Activated T-cell treated with anti-CD3 and anti-CD28 coated beads, Interleukin-2, amount 50 U/mL, for 4 hours (primary cell): Measurements from ENCODE around the gene FANCB. TPM values are rescaled to one million over a fixed set of nuclear protein-coding genes. Genes with fewer than 3 reads are reported as not detected.
A peak's percentile ranks its signal among the peaks of the same experiment; 100 is the strongest.

Experiments used
- ATAC-seq, 2 donors: fragments of 200-7000 bp; cut with Tn5 transposase; one replicate each; pipeline ENCODE4 v1.10.0; 2021
- DNase-seq: peaks from one replicate; pipeline ENCODE4 v3.0.0-alpha.2; 2020
- H3K27me3 Mint-ChIP-seq: one replicate; pipeline ENCODE4 v1.8.0; 2021; ENCODE audit warnings: low read depth, mixed read lengths
- H3K36me3 Mint-ChIP-seq: one replicate; pipeline ENCODE4 v1.8.0; 2022; ENCODE audit warnings: mixed read lengths; ENCODE audit not compliant: insufficient read depth
- H3K4me1 Mint-ChIP-seq: one replicate; pipeline ENCODE4 v1.8.0; 2021; ENCODE audit warnings: low read depth, mixed read lengths
- H3K4me3 Mint-ChIP-seq: one replicate; pipeline ENCODE4 v1.8.0; 2021; ENCODE audit warnings: mild to moderate bottlenecking, moderate library complexity, mixed read lengths
- H3K9me3 Mint-ChIP-seq: one replicate; pipeline ENCODE4 v1.8.0; 2021; ENCODE audit warnings: mixed read lengths
- total RNA-seq, 3 donors: library from RNA; stranded (reverse); gene quantifications; one replicate each; pipeline ENCODE4 v1.2.1, GENCODE V29; 2021

FANCB gene
- total RNA-seq, 3 donors from 2014 or later, result 7.9 to 9.8 (median 9.1) TPM

DNA sequence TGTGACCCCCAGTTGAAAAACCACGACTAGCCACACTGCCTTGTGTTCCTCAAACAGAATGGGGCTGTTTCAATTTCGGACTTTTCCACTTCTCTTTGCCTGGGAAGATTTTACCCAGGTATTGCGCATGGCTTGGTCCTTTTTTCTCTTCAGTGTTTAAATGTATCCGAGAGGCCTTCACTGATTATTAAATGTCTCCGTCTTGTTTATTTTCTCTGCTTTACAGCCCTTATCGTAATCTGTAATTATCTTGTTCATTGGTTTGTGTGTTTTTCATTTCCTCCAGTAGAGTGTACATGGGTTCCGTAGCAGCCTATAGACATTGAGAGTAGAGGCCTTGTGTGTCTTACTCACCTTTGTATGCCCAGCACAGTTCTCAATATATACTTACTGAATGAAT lies 2.8 kb upstream of the FANCB start:
- peaks cover 19% of the 10 kb centered on the region for H3K4me1 Mint-ChIP-seq
- no peaks in the 10 kb centered on the region for H3K9me3 Mint-ChIP-seq
- ATAC-seq (no peak), DNase-seq (no peak)
- no peaks in the 10 kb centered on the region for H3K27me3 Mint-ChIP-seq
- H3K36me3 Mint-ChIP-seq, result peaks cover 6% of the 10 kb centered on the region
- no peak overlapping the region for H3K4me3 Mint-ChIP-seq

DNA sequence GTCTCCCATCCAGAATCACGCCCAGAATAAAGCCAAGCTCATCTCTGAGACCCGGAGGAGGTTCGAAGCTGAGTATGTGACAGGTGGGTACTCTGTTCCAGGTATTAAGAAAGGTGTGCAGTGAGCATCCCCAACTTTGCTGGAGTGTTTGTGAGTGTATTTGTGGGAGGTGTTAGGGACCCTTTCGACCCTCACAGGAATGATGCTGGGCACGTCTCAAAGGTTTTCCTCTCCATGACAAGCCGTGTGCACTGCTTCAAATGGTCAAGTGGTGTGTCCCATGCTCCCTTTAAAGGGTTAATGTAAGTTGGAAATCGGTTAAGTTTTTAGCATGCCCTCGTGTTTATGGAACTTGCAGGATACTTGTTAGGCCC lies 794 bp upstream of the FANCB start:
- Mint-ChIP-seq H3K4me1 (peaks cover 13% of the 10 kb centered on the region), H3K36me3 (peaks cover 6% of the 10 kb centered on the region), H3K4me3 (peak overlapping the region; percentile 83), H3K27me3 (no peaks in the 10 kb centered on the region), H3K9me3 (no peaks in the 10 kb centered on the region)
- ATAC-seq (no peak), DNase-seq (no peak)

DNA sequence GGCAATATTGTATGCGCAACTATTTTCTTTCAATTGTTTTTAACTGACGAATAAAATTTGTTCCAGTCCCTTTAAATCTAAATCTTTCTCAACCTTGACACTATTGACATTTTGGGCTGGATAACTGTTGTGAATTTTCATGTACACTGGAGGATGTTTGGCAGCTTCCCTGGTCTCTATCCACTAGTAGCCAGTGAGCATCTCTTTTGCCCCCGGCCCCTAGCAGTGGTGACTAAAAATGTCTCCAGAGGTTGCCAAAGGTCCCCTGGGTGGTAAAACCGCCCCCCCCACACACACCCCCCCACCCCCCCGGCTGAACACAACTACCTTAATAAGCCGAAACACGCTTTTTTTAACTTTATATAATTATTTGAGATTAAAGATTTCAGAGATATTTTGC lies 514 bp downstream of the FANCB start:
- no peaks in the 10 kb centered on the region for H3K9me3 Mint-ChIP-seq
- peaks cover 10% of the 10 kb centered on the region for H3K4me1 Mint-ChIP-seq
- ATAC-seq (no peak), DNase-seq (no peak)
- H3K27me3 Mint-ChIP-seq, result no peaks in the 10 kb centered on the region
- H3K36me3 Mint-ChIP-seq, result peaks cover 6% of the 10 kb centered on the region
- H3K4me3 Mint-ChIP-seq, result peak overlapping the region; percentile 83

DNA sequence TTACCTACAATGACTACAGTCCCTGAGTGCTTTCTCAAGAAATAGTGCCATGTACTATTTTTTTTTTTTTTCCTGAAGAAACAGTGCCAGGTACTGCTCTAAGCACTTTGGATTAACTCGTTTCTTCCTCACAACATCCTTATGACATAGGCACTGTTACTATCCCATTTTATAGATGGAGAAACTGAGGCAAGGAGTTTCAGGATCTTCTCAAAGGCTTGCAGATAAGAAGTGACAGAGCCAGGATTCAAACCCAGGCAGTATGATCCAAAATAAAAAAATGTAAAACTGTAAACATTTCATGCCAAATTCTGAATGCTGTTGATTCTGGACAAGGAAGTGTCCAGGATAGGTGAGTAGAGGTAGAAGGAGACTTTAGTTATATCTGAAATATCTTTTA lies 1.1 kb downstream of the FANCB start:
- peaks cover 7% of the 10 kb centered on the region for H3K36me3 Mint-ChIP-seq
- ATAC-seq, result no peak

DNA sequence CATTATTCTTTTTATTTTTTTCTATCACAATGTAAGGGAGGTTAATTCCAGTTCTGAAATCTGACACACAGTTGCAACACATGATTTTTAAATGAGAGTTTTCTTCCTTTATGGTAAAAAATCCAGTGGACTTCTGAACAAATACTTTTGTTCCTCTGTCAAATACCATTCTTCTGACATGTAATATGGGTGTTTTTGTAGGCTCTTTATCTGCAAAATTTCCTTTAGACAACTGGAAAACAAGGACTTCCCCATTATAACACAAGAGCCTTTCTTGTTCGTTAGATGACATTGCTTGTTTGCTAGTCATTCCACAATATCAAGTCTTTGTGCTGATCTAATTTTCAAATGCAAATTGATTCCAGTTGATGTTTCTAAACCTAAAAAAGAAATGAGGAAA lies 7.7 kb downstream of the FANCB start:
- H3K27me3 Mint-ChIP-seq, result no peaks in the 10 kb centered on the region
- H3K4me3 Mint-ChIP-seq, result no peak overlapping the region
- H3K9me3 Mint-ChIP-seq, result no peaks in the 10 kb centered on the region
- DNase-seq (no peak), ATAC-seq (no peak)
- peaks cover 9% of the 10 kb centered on the region for H3K36me3 Mint-ChIP-seq
- H3K4me1 Mint-ChIP-seq, result no peaks in the 10 kb centered on the region

More for the DNA sequence above, 1.1 kb downstream of the FANCB start:
- Mint-ChIP-seq H3K4me3 (peak overlapping the region; percentile 53), H3K9me3 (no peaks in the 10 kb centered on the region), H3K4me1 (peaks cover 10% of the 10 kb centered on the region), H3K27me3 (no peaks in the 10 kb centered on the region)
- DNase-seq, result no peak

DNA sequence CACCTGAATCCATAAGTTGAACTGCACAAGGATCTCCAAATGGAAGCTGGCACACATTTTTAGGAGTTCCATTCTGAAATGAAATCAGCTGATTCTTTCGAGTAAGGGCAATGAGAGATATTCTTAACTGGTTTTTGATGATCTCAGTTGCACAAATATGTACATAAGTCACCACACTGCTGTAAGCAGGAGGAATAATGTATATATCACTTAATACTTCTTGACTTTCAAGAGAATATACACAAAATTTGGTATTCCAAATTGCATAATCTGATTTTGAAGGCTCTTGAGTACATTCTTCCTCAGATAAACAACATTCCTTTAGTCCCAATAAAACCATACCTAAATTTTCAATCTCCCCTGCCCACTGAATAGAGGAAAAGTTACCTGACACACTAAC lies 8.2 kb downstream of the FANCB start:
- H3K27me3 Mint-ChIP-seq, result no peaks in the 10 kb centered on the region
- H3K4me1 Mint-ChIP-seq, result no peaks in the 10 kb centered on the region
- DNase-seq (no peak), ATAC-seq (no peak)
- H3K36me3 Mint-ChIP-seq, result peaks cover 9% of the 10 kb centered on the region
- H3K9me3 Mint-ChIP-seq, result no peaks in the 10 kb centered on the region
- H3K4me3 Mint-ChIP-seq, result no peak overlapping the region

DNA sequence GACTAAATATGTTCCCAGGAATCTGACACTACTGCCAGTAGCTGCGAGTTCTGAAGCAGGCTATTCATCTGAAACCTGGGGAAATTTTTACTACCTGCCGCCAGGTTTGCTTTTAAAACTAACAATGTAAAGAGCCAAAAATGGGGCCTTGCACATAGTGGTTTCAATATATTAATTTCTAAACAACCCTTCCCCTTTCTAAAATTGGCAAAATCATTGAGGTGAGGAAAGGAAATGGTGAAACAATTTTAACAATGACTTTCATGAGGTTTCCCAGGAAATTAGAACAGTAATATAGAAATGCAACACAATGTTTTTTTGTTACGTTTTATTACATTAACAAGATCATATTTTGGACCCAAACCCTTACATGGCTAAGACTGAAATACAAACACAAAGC lies 21.3 kb downstream of the FANCB start:
- DNase-seq (no peak), ATAC-seq (no peak)
- no peaks in the 10 kb centered on the region for H3K4me1 Mint-ChIP-seq
- no peaks in the 10 kb centered on the region for H3K9me3 Mint-ChIP-seq
- H3K27me3 Mint-ChIP-seq, result no peaks in the 10 kb centered on the region
- no peak overlapping the region for H3K4me3 Mint-ChIP-seq
- peaks cover 6% of the 10 kb centered on the region for H3K36me3 Mint-ChIP-seq

DNA sequence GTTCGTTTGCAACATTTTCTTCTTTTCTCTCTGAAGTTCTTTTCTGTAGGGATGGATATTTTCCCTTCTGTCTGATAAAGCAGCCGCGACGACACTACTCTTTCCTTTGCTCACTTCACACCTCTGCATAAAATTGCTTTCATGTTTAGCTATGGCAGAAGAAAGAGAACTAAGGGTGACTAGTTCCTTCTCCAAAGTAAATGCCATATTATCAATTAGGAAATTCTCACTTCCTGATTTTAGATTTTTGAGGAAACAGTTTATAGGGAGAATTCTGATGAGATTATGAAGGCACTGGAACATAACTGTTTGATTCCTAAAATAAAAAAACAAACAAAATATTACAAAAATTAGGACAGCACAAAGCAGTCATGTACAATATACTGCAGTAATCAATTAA lies 29.2 kb downstream of the FANCB start:
- Mint-ChIP-seq H3K4me1 (no peaks in the 10 kb centered on the region), H3K36me3 (peaks cover 4% of the 10 kb centered on the region), H3K4me3 (no peak overlapping the region), H3K27me3 (no peaks in the 10 kb centered on the region), H3K9me3 (no peaks in the 10 kb centered on the region)
- ATAC-seq (no peak), DNase-seq (no peak)

DNA sequence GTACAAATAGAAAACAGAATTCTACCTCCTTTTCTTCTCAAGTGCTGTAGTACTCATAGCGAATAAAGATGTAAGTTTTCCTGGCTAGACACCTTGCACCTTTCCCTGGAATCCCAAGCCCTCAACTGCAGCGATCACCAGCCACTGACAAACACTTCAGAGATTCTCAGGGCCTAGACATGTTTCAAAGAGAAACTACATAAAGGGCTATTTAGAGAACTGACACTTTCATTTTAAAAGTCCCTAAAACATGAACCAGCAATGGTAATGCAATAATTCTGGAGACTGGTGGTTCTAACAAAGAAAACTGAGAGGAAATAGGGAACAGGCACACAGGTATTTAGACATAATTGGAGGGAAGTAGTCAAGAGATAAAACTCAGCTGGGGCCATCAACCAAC lies 35.7 kb downstream of the FANCB start:
- ATAC-seq, result no peak
- Mint-ChIP-seq H3K4me3 (no peak overlapping the region), H3K9me3 (no peaks in the 10 kb centered on the region), H3K4me1 (no peaks in the 10 kb centered on the region), H3K27me3 (no peaks in the 10 kb centered on the region), H3K36me3 (peaks cover 6% of the 10 kb centered on the region)
- no peak for DNase-seq

DNA sequence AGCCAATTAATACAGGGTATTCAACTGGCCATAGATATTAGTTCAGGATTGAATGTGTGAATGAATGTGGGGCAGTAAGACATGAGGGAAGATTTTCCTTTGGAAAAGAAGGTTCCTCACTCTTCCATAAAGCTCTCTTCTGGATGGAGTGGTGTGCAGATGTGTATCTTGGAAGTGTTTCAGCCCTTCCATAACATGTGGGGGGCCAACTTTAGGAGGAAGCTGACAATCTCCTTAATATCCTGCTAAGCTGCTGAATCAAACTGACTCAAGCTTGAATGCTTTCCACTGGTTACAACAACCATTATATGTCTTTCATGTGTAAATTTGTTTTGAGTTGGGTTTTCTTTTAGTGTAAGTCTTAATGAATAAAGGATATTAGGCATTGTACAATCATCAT lies 40.3 kb downstream of the FANCB start:
- Mint-ChIP-seq H3K9me3 (no peaks in the 10 kb centered on the region), H3K27me3 (no peaks in the 10 kb centered on the region), H3K4me3 (no peak overlapping the region), H3K36me3 (peaks cover 6% of the 10 kb centered on the region), H3K4me1 (no peaks in the 10 kb centered on the region)
- no peak for DNase-seq
- ATAC-seq, result no peak

DNA sequence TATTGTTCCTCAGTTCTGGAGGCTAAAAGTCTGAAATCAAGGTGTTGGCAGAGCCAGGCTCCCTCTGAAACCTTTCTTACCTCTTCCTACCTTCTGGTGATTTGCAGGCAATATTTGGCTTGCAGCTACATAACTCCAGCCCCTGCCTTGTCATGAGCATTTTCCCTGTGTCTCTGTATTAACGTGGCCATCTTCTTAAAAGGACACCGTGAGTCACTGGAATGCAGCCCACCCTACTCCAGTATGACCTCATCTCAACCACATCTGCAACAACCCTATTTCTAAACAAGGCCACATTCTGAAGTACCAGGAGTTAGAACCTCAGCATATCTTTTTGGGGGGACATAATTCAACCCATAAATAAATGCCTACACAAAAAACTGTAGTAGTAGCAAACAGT lies 40.7 kb downstream of the FANCB start:
- no peaks in the 10 kb centered on the region for H3K4me1 Mint-ChIP-seq
- no peaks in the 10 kb centered on the region for H3K9me3 Mint-ChIP-seq
- DNase-seq (no peak), ATAC-seq (no peak)
- H3K4me3 Mint-ChIP-seq, result no peak overlapping the region
- H3K36me3 Mint-ChIP-seq, result peaks cover 6% of the 10 kb centered on the region
- no peaks in the 10 kb centered on the region for H3K27me3 Mint-ChIP-seq

DNA sequence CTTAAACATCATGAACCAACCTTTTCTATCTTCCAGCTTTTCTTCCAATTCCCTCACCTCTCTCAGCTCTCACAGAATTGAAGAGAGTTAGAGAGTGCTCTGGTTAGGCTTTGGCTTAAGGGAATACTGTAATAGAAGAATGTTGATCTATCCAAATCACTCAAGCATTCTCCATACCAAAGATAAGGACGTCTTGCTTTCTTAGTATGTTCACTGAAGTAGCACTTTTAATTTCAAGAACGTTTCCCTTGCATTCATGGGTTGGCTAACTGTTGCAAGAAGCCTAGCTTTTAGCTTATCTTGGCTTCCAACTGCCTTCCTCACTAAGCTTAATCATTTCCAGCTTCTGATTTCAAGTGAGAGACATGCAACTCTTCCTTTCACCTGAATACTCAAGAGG lies 43.2 kb downstream of the FANCB start:
- ATAC-seq (no peak), DNase-seq (no peak)
- peaks cover 2% of the 10 kb centered on the region for H3K36me3 Mint-ChIP-seq
- H3K27me3 Mint-ChIP-seq, result no peaks in the 10 kb centered on the region
- no peak overlapping the region for H3K4me3 Mint-ChIP-seq
- no peaks in the 10 kb centered on the region for H3K9me3 Mint-ChIP-seq
- H3K4me1 Mint-ChIP-seq, result no peaks in the 10 kb centered on the region

DNA sequence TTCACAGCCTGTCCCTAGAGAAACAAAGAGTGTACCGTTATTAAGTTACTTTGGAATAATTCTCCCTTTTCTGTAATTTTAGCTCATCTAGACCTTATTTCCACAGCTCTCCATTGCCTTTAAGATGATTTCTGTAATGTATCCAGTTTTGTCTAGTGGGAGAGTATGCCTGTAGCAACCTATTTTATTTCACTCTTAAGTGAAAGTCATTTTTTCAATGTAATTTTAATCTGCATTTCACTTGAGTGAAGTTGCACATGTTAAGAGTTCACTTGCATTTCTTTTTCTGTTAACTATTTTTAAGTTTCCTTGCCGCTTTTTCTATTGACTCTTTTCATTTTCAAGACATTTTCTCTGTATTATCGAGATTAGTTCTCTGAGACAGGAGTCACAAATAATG lies 46.5 kb downstream of the FANCB start:
- DNase-seq, result no peak
- no peaks in the 10 kb centered on the region for H3K4me1 Mint-ChIP-seq
- ATAC-seq, result no peak
- H3K36me3 Mint-ChIP-seq, result no peaks in the 10 kb centered on the region
- H3K27me3 Mint-ChIP-seq, result no peaks in the 10 kb centered on the region
- no peak overlapping the region for H3K4me3 Mint-ChIP-seq
- no peaks in the 10 kb centered on the region for H3K9me3 Mint-ChIP-seq

DNA sequence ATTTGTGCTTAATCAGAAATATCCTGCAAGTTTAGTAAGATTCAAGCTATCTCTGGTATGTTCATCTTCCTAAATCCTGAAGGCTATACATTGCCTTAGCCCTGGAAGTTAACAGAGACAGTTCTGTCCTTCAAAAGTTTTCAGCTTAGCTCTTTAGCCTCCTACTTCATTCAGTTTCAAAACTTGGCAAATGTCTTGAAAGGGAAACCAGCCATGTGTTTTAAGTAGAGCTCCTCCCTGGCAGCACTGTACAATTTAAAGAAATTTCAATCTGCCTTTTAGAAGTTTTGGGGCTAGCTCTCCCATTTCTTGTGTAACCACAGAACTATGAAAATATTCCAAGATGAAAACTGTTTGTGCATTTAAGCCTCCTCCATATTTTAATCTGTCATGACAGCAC lies 47.0 kb downstream of the FANCB start:
- no peak overlapping the region for H3K4me3 Mint-ChIP-seq

DNA sequence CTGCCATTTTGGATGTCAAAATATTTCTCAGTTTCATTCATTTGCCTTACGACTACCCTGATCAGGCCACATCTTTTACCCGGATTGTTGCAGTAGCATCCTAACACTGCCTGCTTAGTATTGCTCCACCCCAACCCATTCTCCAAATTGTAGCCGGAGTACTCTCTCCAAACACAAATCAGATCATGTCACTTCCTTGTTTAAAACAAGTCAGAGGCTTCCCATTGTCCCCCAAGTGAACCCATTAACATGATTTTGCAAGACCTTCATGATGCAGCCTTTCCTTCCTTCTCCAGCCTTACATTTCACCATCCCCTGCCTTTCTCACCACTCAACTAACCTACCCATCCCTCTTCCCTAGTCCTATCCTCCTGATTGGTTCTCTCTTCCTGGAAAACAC lies 53.1 kb downstream of the FANCB start:
- no peaks in the 10 kb centered on the region for H3K36me3 Mint-ChIP-seq

More for the DNA sequence above, 47.0 kb downstream of the FANCB start:
- Mint-ChIP-seq H3K9me3 (no peaks in the 10 kb centered on the region), H3K4me1 (no peaks in the 10 kb centered on the region), H3K27me3 (no peaks in the 10 kb centered on the region), H3K36me3 (no peaks in the 10 kb centered on the region)
- no peak for DNase-seq
- ATAC-seq, result no peak

DNA sequence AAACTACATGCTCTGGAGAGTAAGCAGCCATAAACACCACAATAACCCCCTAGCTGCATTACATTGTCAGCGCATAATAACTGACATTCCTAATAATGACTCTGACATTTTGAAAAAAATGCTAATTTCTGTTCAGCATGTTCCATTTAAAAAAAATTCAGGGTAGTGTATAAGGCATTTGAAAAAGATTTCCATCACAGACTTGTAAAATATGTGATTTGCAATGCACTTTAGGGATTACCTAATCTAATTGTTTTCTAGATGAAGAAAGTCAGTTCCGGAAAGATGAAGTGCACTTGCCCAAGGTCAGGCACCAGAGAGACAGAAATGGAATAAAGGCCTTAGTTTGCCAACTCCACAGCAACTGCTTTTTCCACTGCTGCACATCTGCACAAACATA lies 55.3 kb downstream of the FANCB start:
- H3K9me3 Mint-ChIP-seq, result peaks cover 7% of the 10 kb centered on the region

More for the DNA sequence above, 53.1 kb downstream of the FANCB start:
- no peak for DNase-seq
- Mint-ChIP-seq H3K4me1 (no peaks in the 10 kb centered on the region), H3K27me3 (peaks cover 2% of the 10 kb centered on the region), H3K9me3 (peaks cover 7% of the 10 kb centered on the region), H3K4me3 (no peak overlapping the region)
- no peak for ATAC-seq

More for the DNA sequence above, 55.3 kb downstream of the FANCB start:
- Mint-ChIP-seq H3K36me3 (no peaks in the 10 kb centered on the region), H3K27me3 (peaks cover 2% of the 10 kb centered on the region), H3K4me1 (no peaks in the 10 kb centered on the region), H3K4me3 (no peak overlapping the region)
- ATAC-seq, result no peak
- no peak for DNase-seq
